ENCODE measurements around the gene DMC1. TPM values are rescaled to one million over a fixed set of nuclear protein-coding genes. Genes with fewer than 3 reads are reported as not detected.

The DMC1 gene
- total and polyA plus RNA-seq, 2 experiments from 2014 or later: 5.0 to 18.5 TPM

DNA sequence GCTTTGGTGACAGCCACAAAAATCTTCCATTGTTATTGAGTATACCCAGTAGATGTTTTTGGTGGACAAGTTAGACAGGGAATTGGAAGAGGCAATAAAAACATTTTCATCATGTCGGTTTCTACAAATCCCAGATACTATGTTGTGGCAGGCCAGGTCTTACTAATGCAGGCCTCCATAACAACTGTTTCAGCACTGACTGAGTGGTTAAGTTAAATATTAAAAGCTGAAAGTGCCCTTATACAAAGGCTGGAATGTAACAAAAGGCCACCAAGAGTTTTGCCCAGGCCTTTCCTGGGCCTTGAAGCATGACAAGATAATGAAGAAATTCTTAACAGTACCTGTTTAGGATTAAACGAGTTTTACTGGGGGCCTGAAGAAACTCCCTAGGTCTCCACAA is 29.3 kb downstream of the DMC1 start:
- no peaks in the 10 kb centered on the region for H3K79me2 ChIP-seq (replicated peaks; ENCODE audit: insufficient read depth)
- H3K4me3 ChIP-seq: no peak overlapping the region
- H3K4me2 ChIP-seq: no peak overlapping the region
- peaks cover 27% of the 10 kb centered on the region for H3K36me3 Mint-ChIP-seq (ENCODE audit: low read depth)
- no peak for ATAC-seq
- no peak overlapping the region for H3K4me3 Mint-ChIP-seq
- H3K4me1 Mint-ChIP-seq: no peaks in the 10 kb centered on the region
- H2AFZ ChIP-seq: no peak overlapping the region
- H3K27me3 ChIP-seq (ENCODE audit: insufficient read depth): no peaks in the 10 kb centered on the region
- H3K27ac Mint-ChIP-seq: no peak overlapping the region
- DNase-seq (ENCODE audit: low spot score): no peak
- H3K36me3 ChIP-seq (ENCODE audit: insufficient read depth): peaks cover 7% of the 10 kb centered on the region
- no peak overlapping the region for H3K27ac ChIP-seq (ENCODE audit: low read depth)
- no peaks in the 10 kb centered on the region for H3K4me1 ChIP-seq (ENCODE audit: insufficient read depth)
- TF ChIP-seq JUNB (IDR thresholded peaks at IDR 0.05; ENCODE audit: unreplicated experiment): no peak
- TF ChIP-seq REST (IDR thresholded peaks at IDR 0.05; ENCODE audit: unreplicated experiment): no peak
- TF ChIP-seq EZH2phosphoT487 (IDR thresholded peaks at IDR 0.05; ENCODE audit: unreplicated experiment): no peak
- TF ChIP-seq CREB1 (CRISPR knock-in tag; IDR thresholded peaks at IDR 0.05; ENCODE audit: low read depth): no peak
- TF ChIP-seq NANOG (IDR thresholded peaks at IDR 0.05; ENCODE audit: borderline replicate concordance): no peak
- TF ChIP-seq, protein P1, sequence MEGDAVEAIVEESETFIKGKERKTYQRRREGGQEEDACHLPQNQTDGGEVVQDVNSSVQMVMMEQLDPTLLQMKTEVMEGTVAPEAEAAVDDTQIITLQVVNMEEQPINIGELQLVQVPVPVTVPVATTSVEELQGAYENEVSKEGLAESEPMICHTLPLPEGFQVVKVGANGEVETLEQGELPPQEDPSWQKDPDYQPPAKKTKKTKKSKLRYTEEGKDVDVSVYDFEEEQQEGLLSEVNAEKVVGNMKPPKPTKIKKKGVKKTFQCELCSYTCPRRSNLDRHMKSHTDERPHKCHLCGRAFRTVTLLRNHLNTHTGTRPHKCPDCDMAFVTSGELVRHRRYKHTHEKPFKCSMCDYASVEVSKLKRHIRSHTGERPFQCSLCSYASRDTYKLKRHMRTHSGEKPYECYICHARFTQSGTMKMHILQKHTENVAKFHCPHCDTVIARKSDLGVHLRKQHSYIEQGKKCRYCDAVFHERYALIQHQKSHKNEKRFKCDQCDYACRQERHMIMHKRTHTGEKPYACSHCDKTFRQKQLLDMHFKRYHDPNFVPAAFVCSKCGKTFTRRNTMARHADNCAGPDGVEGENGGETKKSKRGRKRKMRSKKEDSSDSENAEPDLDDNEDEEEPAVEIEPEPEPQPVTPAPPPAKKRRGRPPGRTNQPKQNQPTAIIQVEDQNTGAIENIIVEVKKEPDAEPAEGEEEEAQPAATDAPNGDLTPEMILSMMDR (conservative IDR thresholded peaks at IDR 0.05; ENCODE audit: low read depth in 2 of 2): no peak
- TF ChIP-seq POLR2AphosphoS5 (IDR thresholded peaks at IDR 0.05; ENCODE audit: low read depth): no peak
- TF ChIP-seq, protein P2, sequence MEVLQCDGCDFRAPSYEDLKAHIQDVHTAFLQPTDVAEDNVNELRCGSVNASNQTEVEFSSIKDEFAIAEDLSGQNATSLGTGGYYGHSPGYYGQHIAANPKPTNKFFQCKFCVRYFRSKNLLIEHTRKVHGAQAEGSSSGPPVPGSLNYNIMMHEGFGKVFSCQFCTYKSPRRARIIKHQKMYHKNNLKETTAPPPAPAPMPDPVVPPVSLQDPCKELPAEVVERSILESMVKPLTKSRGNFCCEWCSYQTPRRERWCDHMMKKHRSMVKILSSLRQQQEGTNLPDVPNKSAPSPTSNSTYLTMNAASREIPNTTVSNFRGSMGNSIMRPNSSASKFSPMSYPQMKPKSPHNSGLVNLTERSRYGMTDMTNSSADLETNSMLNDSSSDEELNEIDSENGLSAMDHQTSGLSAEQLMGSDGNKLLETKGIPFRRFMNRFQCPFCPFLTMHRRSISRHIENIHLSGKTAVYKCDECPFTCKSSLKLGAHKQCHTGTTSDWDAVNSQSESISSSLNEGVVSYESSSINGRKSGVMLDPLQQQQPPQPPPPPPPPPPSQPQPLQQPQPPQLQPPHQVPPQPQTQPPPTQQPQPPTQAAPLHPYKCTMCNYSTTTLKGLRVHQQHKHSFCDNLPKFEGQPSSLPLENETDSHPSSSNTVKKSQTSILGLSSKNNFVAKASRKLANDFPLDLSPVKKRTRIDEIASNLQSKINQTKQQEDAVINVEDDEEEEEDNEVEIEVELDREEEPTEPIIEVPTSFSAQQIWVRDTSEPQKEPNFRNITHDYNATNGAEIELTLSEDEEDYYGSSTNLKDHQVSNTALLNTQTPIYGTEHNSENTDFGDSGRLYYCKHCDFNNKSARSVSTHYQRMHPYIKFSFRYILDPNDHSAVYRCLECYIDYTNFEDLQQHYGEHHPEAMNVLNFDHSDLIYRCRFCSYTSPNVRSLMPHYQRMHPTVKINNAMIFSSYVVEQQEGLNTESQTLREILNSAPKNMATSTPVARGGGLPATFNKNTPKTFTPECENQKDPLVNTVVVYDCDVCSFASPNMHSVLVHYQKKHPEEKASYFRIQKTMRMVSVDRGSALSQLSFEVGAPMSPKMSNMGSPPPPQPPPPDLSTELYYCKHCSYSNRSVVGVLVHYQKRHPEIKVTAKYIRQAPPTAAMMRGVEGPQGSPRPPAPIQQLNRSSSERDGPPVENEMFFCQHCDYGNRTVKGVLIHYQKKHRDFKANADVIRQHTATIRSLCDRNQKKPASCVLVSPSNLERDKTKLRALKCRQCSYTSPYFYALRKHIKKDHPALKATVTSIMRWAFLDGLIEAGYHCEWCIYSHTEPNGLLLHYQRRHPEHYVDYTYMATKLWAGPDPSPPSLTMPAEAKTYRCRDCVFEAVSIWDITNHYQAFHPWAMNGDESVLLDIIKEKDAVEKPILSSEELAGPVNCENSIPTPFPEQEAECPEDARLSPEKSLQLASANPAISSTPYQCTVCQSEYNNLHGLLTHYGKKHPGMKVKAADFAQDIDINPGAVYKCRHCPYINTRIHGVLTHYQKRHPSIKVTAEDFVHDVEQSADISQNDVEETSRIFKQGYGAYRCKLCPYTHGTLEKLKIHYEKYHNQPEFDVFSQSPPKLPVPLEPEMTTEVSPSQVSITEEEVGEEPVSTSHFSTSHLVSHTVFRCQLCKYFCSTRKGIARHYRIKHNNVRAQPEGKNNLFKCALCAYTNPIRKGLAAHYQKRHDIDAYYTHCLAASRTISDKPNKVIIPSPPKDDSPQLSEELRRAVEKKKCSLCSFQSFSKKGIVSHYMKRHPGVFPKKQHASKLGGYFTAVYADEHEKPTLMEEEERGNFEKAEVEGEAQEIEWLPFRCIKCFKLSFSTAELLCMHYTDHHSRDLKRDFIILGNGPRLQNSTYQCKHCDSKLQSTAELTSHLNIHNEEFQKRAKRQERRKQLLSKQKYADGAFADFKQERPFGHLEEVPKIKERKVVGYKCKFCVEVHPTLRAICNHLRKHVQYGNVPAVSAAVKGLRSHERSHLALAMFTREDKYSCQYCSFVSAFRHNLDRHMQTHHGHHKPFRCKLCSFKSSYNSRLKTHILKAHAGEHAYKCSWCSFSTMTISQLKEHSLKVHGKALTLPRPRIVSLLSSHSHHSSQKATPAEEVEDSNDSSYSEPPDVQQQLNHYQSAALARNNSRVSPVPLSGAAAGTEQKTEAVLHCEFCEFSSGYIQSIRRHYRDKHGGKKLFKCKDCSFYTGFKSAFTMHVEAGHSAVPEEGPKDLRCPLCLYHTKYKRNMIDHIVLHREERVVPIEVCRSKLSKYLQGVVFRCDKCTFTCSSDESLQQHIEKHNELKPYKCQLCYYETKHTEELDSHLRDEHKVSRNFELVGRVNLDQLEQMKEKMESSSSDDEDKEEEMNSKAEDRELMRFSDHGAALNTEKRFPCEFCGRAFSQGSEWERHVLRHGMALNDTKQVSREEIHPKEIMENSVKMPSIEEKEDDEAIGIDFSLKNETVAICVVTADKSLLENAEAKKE (CRISPR knock-in tag; IDR thresholded peaks at IDR 0.05): no peak
- TF ChIP-seq STAT1 (IDR thresholded peaks at IDR 0.05; ENCODE audit: unreplicated experiment): no peak
- TF ChIP-seq ZNF331 (CRISPR knock-in tag; IDR thresholded peaks at IDR 0.05; ENCODE audit: low read depth): no peak
- TF ChIP-seq EZH2 (IDR thresholded peaks at IDR 0.05; ENCODE audit: low read depth, unreplicated experiment): no peak
- TF ChIP-seq ZNF114 (CRISPR knock-in tag; IDR thresholded peaks at IDR 0.05): no peak
- no peak for TF ChIP-seq ETS1 (IDR thresholded peaks at IDR 0.05)
- no peaks in the 10 kb centered on the region for H3F3A ChIP-seq (replicated peaks; ENCODE audit: low read depth)
- no peaks in the 10 kb centered on the region for H4K20me1 ChIP-seq (replicated peaks; ENCODE audit: insufficient read depth)
- H3K9me3 Mint-ChIP-seq: peaks cover 22% of the 10 kb centered on the region
- H3K27me3 Mint-ChIP-seq (ENCODE audit: insufficient read depth, low read depth, poor library complexity): peaks cover 4% of the 10 kb centered on the region
- no peaks in the 10 kb centered on the region for H3K9me2 ChIP-seq (ENCODE audit: insufficient read depth)
